Parathyroid adenoma (tissue), 2 donors: Measurements from ENCODE around the gene CCDC185.

Experiments used
- H2AFZ ChIP-seq: fragments of 300-600 bp; sonication (generic); one replicate; pipeline ENCODE4 v1.7.0; 2017; ENCODE audit warnings: antibody characterized with exemption, mild to moderate bottlenecking
- H3K27ac ChIP-seq: fragments of 300-600 bp; sonication (generic); one replicate; pipeline ENCODE4 v1.7.0; 2017
- H3K27me3 ChIP-seq: fragments of 300-600 bp; sonication (generic); one replicate; pipeline ENCODE4 v1.7.0; 2017; ENCODE audit warnings: low read length; ENCODE audit not compliant: control insufficient read depth, insufficient read depth
- H3K36me3 ChIP-seq: fragments of 300-600 bp; sonication (generic); one replicate; pipeline ENCODE4 v1.7.0; 2017; ENCODE audit warnings: low read length; ENCODE audit not compliant: control insufficient read depth, insufficient read depth
- H3K4me1 ChIP-seq: fragments of 300-600 bp; sonication (generic); one replicate; pipeline ENCODE4 v1.7.0; 2017; ENCODE audit warnings: control low read depth
- H3K4me2 ChIP-seq: fragments of 300-600 bp; sonication (generic); one replicate; pipeline ENCODE4 v1.7.0; 2017; ENCODE audit warnings: low read length
- H3K4me3 ChIP-seq: fragments of 300-600 bp; sonication (generic); one replicate; pipeline ENCODE4 v1.7.0; 2017; ENCODE audit warnings: low read depth, low read length
- H3K79me2 ChIP-seq: fragments of 300-600 bp; sonication (generic); one replicate; pipeline ENCODE4 v1.7.0; 2017; ENCODE audit warnings: control low read depth
- H3K9ac ChIP-seq: fragments of 300-600 bp; sonication (generic); one replicate; pipeline ENCODE4 v1.7.0; 2017; ENCODE audit warnings: mild to moderate bottlenecking
- H3K9me3 ChIP-seq: fragments of 300-600 bp; sonication (generic); one replicate; pipeline ENCODE4 v1.7.0; 2017; ENCODE audit warnings: low read length; ENCODE audit not compliant: control insufficient read depth
- TF ChIP-seq, protein P1 (sequence below): fragments of 300-600 bp; sonication (generic); IDR thresholded peaks from one replicate; pipeline ENCODE4 v1.7.0; 2017; ENCODE audit warnings: antibody characterized with exemption, mild to moderate bottlenecking
- donor health status: primary hyperparathyroidism.

CCDC185 gene

DNA sequence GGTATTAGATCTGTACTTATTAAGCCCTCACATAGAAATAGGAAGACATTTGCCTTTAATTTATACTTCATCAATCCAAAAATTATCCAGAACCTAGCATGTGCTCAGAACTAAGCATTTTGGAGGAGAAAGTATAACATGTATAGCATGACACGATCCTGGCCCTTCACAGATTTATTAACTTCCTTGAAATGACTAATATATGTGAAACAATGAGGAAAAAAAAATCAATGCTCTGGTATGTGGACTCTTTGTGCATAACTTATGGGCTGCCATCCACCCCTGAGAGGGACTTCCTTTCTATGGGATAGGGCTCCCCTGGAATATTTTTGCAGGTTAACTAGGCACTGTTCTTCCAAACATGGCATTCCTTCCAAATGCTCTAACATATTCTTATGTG, 36.6 kb downstream of the CCDC185 start:
- Histone ChIP-seq H3K27me3 (no peaks in the 10 kb centered on the region), H3K4me1 (no peaks in the 10 kb centered on the region), H2AFZ (no peak overlapping the region), H3K9ac (no peak overlapping the region), H3K79me2 (no peaks in the 10 kb centered on the region), H3K27ac (no peak overlapping the region), H3K36me3 (no peaks in the 10 kb centered on the region), H3K4me3 (no peak overlapping the region), H3K9me3 (no peaks in the 10 kb centered on the region), H3K4me2 (no peak overlapping the region)
- TF ChIP-seq, protein P1, sequence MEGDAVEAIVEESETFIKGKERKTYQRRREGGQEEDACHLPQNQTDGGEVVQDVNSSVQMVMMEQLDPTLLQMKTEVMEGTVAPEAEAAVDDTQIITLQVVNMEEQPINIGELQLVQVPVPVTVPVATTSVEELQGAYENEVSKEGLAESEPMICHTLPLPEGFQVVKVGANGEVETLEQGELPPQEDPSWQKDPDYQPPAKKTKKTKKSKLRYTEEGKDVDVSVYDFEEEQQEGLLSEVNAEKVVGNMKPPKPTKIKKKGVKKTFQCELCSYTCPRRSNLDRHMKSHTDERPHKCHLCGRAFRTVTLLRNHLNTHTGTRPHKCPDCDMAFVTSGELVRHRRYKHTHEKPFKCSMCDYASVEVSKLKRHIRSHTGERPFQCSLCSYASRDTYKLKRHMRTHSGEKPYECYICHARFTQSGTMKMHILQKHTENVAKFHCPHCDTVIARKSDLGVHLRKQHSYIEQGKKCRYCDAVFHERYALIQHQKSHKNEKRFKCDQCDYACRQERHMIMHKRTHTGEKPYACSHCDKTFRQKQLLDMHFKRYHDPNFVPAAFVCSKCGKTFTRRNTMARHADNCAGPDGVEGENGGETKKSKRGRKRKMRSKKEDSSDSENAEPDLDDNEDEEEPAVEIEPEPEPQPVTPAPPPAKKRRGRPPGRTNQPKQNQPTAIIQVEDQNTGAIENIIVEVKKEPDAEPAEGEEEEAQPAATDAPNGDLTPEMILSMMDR, result no peak

GRCh38 chr1:223430236-223430635, 37.0 kb downstream of the CCDC185 start:
- Histone ChIP-seq H3K9me3 (no peaks in the 10 kb centered on the region), H3K4me1 (no peaks in the 10 kb centered on the region), H3K36me3 (no peaks in the 10 kb centered on the region), H3K9ac (no peak overlapping the region), H3K79me2 (no peaks in the 10 kb centered on the region), H3K4me3 (no peak overlapping the region), H3K4me2 (no peak overlapping the region), H3K27ac (no peak overlapping the region), H2AFZ (no peak overlapping the region), H3K27me3 (no peaks in the 10 kb centered on the region)
- TF ChIP-seq, protein P1, result no peak

- no peaks in the 10 kb centered on the region for H3K9me3 ChIP-seq
- no peaks in the 10 kb centered on the region for H3K27me3 ChIP-seq
- H3K27ac ChIP-seq, result no peak overlapping the region
- no peaks in the 10 kb centered on the region for H3K79me2 ChIP-seq
- H3K36me3 ChIP-seq, result no peaks in the 10 kb centered on the region
- no peak overlapping the region for H3K4me3 ChIP-seq
- H2AFZ ChIP-seq, result no peak overlapping the region
- no peak overlapping the region for H3K9ac ChIP-seq
- no peak overlapping the region for H3K4me2 ChIP-seq
- TF ChIP-seq, protein P1, result no peak
- H3K4me1 ChIP-seq, result no peaks in the 10 kb centered on the region
These were observed 43.9 kb downstream of the CCDC185 start for GRCh38 chr1:223437151-223437550.

DNA sequence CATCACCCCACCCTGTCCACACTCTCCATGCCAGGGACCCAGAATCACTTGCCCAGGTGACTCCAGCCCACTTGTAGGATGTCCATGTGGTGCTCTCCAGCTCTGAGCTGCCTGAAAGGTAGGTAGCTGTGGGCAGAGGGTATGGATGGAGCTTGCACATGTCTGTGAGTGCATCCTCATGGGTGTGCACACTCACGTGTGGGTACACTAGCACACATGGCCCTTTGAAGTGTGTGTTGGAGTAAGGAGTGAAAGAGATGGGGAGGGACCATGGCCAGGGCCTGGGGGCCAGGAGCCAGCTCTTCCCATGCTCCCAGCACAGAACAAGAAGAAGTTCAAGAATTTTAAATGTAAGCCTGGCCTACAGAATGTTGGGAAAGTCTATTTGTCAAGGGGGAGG, 50.2 kb downstream of the CCDC185 start:
- H3K36me3 ChIP-seq, result no peaks in the 10 kb centered on the region
- H3K4me1 ChIP-seq, result no peaks in the 10 kb centered on the region
- TF ChIP-seq, protein P1, result no peak

DNA sequence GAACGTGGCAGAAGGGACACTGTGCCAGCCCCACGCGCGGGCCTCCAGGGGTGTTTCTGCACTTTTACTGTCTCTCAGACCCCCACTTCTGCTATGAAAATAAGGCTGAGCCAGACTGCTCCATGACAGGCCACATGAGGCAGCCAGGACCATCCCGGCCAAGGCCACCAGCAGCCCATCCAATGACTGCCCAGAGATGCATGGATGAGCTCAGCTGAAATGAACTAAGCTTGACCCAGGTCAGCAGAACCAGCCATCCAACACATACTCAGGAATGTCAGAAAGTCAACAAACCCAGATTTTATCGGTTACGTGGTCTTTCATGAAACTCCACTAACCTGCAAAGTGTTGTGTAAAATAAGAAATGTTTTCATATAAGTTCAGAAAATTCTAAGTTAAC, 51.2 kb downstream of the CCDC185 start:
- no peak overlapping the region for H2AFZ ChIP-seq
- no peak overlapping the region for H3K9ac ChIP-seq
- H3K36me3 ChIP-seq, result no peaks in the 10 kb centered on the region
- H3K9me3 ChIP-seq, result no peaks in the 10 kb centered on the region
- no peak overlapping the region for H3K27ac ChIP-seq
- no peak overlapping the region for H3K4me2 ChIP-seq
- H3K4me1 ChIP-seq, result no peaks in the 10 kb centered on the region
- H3K79me2 ChIP-seq, result no peaks in the 10 kb centered on the region
- H3K27me3 ChIP-seq, result no peaks in the 10 kb centered on the region
- H3K4me3 ChIP-seq, result no peak overlapping the region
- TF ChIP-seq, protein P1, result no peak

More for the DNA sequence above, 50.2 kb downstream of the CCDC185 start:
- H3K79me2 ChIP-seq, result no peaks in the 10 kb centered on the region
- H3K27me3 ChIP-seq, result no peaks in the 10 kb centered on the region
- no peak overlapping the region for H3K4me2 ChIP-seq
- no peaks in the 10 kb centered on the region for H3K9me3 ChIP-seq
- no peak overlapping the region for H3K9ac ChIP-seq
- no peak overlapping the region for H2AFZ ChIP-seq
- H3K27ac ChIP-seq, result no peak overlapping the region
- no peak overlapping the region for H3K4me3 ChIP-seq
